GM23248 (cell line): Measurements from ENCODE around the gene EPRS1. TPM values are rescaled to one million over a fixed set of nuclear protein-coding genes. Genes with fewer than 3 reads are reported as not detected.

Source experiments
- DNase-seq: peaks from one replicate; pipeline ENCODE4 v3.0.0-alpha.2; 2015
- H2AFZ ChIP-seq: fragments of 200-600 bp; sonication (generic); 2 replicates; pipeline ENCODE4 v1.6.1; 2016; ENCODE audit warnings: antibody characterized with exemption
- H3F3A ChIP-seq: fragments of 200-600 bp; sonication (generic); 2 replicates; pipeline ENCODE4 v1.6.1; 2016; ENCODE audit warnings: mild to moderate bottlenecking, antibody characterized with exemption, mixed run types; ENCODE audit not compliant: insufficient read depth
- H3K27ac ChIP-seq: fragments of 200-600 bp; sonication (generic); 2 replicates; pipeline ENCODE4 v1.5.1; 2016; ENCODE audit warnings: mild to moderate bottlenecking
- H3K27me3 ChIP-seq: fragments of 200-600 bp; sonication (generic); replicated peaks from 2 replicates; pipeline ENCODE4 v1.6.1; 2016; ENCODE audit warnings: mild to moderate bottlenecking; ENCODE audit not compliant: insufficient read depth
- H3K36me3 ChIP-seq: fragments of 200-600 bp; sonication (generic); 2 replicates; pipeline ENCODE4 v1.6.1; 2016; ENCODE audit warnings: low read depth, mild to moderate bottlenecking
- H3K4me1 ChIP-seq: fragments of 200-600 bp; sonication (generic); 2 replicates; pipeline ENCODE4 v1.6.1; 2016; ENCODE audit warnings: mild to moderate bottlenecking; ENCODE audit not compliant: insufficient read depth
- H3K4me2 ChIP-seq: fragments of 200-600 bp; sonication (generic); one replicate; pipeline ENCODE4 v1.6.1; 2016; ENCODE audit warnings: mild to moderate bottlenecking; ENCODE audit not compliant: unreplicated experiment
- H3K4me3 ChIP-seq: fragments of 200-600 bp; sonication (generic); 2 replicates; pipeline ENCODE4 v1.5.1; 2016; ENCODE audit warnings: mild to moderate bottlenecking
- H3K79me2 ChIP-seq: fragments of 200-600 bp; sonication (generic); 2 replicates; pipeline ENCODE4 v1.6.1; 2016; ENCODE audit warnings: mild to moderate bottlenecking; ENCODE audit not compliant: insufficient read depth
- H3K9ac ChIP-seq: fragments of 200-600 bp; sonication (generic); 2 replicates; pipeline ENCODE4 v1.6.1; 2016; ENCODE audit warnings: mild to moderate bottlenecking
- H3K9me2 ChIP-seq: fragments of 200-600 bp; sonication (generic); 2 replicates; pipeline ENCODE4 v1.6.1; 2016; ENCODE audit warnings: mixed run types, mild to moderate bottlenecking, moderate library complexity; ENCODE audit not compliant: insufficient read depth
- H3K9me3 ChIP-seq: fragments of 200-600 bp; sonication (generic); one replicate; pipeline ENCODE4 v1.6.1; 2017; ENCODE audit warnings: low read depth
- H4K20me1 ChIP-seq: fragments of 200-600 bp; sonication (generic); 2 replicates; pipeline ENCODE4 v1.6.0; 2016; ENCODE audit not compliant: insufficient read depth
- EZH2 ChIP-seq: fragments of 200-600 bp; sonication (generic); IDR thresholded peaks from 2 replicates; pipeline ENCODE4 v1.6.1; 2018; ENCODE audit warnings: antibody characterized with exemption, mild to moderate bottlenecking; ENCODE audit not compliant: insufficient read depth, poor library complexity, severe bottlenecking
- EZH2phosphoT487 ChIP-seq: fragments of 200-600 bp; sonication (generic); IDR thresholded peaks from 2 replicates; pipeline ENCODE4 v1.6.1; 2018; ENCODE audit warnings: antibody characterized with exemption, moderate library complexity, mild to moderate bottlenecking, low read depth; ENCODE audit not compliant: insufficient read depth
- WGBS, 2 experiments: methylation state at CpG; one replicate each; pipeline ENCODE4 v1.1.6; 2015 to 2017; ENCODE audit warnings: low lambda C conversion rate in 2 of 2, low coverage in 1 of 2; ENCODE audit errors: missing lambda C conversion rate in 2 of 2; 5-methylcytosine and 5-hydroxymethylcytosine counted together
- in situ Hi-C: fragments of 300-500 bp; cut with MboI; formaldehyde crosslinking; loops from 2 replicates; pipeline ENCODE4 v1.15.0; 2020
- polyA plus RNA-seq: library from polyadenylated mRNA; unstranded; fragments of >200 nt; fragmentation: Nextera tagmentation; extraction: Ambion mirVana; gene quantifications from 2 replicates; pipeline ENCODE4 v1.2.1, GENCODE V29; 2016
- total RNA-seq: library from RNA; depleted of rRNA; stranded (reverse); fragments of >200 nt; shearing (Covaris generic); gene quantifications from 2 replicates; pipeline ENCODE4 v1.2.3, GENCODE V29; 2014

EPRS1 gene
- total and polyA plus RNA-seq, 2 experiments from 2014 or later, result 151 to 167 TPM

DNA sequence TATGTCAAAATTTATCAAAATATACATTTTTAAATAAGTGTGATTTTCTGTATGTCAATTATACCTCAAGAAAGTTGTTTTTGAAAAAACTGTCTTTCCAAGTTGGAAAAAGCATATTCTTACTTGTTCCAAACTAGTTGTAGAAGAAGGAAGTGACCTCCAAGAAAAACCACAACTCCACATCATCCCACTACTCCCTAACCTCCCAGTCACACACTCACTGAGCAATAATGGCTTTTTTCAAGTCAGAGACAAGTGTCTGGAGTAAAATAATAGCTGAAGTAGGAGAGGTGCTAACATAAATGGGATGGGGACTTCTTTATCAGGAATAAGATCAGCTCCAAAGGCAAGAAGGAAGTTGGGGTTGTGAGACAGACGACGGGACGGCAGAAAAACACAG lies 13.4 kb downstream of the EPRS1 start:
- Histone ChIP-seq H3K27me3 (no peaks in the 10 kb centered on the region), H3K9ac (no peak overlapping the region), H3K4me3 (no peak overlapping the region), H3K36me3 (peaks cover 73% of the 10 kb centered on the region), H3K4me1 (no peaks in the 10 kb centered on the region), H3K9me3 (no peaks in the 10 kb centered on the region), H3K4me2 (no peak overlapping the region), H3K79me2 (peaks cover 95% of the 10 kb centered on the region), H3F3A (peaks cover 12% of the 10 kb centered on the region; the same call in 1 of the 2 replicates), H3K27ac (no peak overlapping the region), H3K9me2 (no peaks in the 10 kb centered on the region), H2AFZ (no peak overlapping the region), H4K20me1 (peaks cover 24% of the 10 kb centered on the region; the same call in 1 of the 2 replicates)
- no peak for TF ChIP-seq EZH2phosphoT487
- no peak for TF ChIP-seq EZH2
- in situ Hi-C loops, result no loop called here
- 89 to 98% methylated on average over 3 of the region's 3 CpGs for WGBS, 2 experiments
- DNase-seq, result no peak

DNA sequence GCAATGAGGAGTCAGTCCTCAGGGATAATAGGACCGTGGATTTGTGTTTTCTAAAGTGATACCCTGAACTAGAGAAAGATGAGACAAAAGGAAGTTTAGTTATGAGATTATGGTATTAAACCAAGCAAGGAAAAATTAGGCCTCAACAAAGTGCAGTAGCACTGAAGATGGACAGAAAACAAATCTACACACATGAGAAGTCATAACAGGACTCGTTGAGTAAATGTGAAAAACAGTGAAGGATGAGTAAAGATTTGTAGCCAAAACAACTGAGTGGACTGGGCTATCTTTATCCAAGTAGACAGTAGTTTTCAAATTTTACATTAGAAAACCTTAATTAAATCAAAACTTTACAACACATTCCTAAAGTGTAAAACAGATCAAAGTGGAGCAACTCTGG lies 15.0 kb downstream of the EPRS1 start:
- no peak overlapping the region for H3K27ac ChIP-seq
- H3K9ac ChIP-seq, result no peak overlapping the region
- H2AFZ ChIP-seq, result no peak overlapping the region
- H3F3A ChIP-seq, result peaks cover 12% of the 10 kb centered on the region; the same call in 1 of the 2 replicates
- peaks cover 15% of the 10 kb centered on the region; the same call in 1 of the 2 replicates for H4K20me1 ChIP-seq
- WGBS, 2 experiments, result 96 to 97% methylated on average over 2 of the region's 2 CpGs
- TF ChIP-seq EZH2 (no peak), EZH2phosphoT487 (no peak)
- H3K4me1 ChIP-seq, result no peaks in the 10 kb centered on the region
- H3K9me3 ChIP-seq, result no peaks in the 10 kb centered on the region
- no peaks in the 10 kb centered on the region for H3K9me2 ChIP-seq
- H3K36me3 ChIP-seq, result peaks cover 80% of the 10 kb centered on the region
- H3K79me2 ChIP-seq, result peaks cover 81% of the 10 kb centered on the region
- no peaks in the 10 kb centered on the region for H3K27me3 ChIP-seq
- in situ Hi-C loops, result no loop called here
- no peak overlapping the region for H3K4me3 ChIP-seq
- H3K4me2 ChIP-seq, result no peak overlapping the region
- no peak for DNase-seq

DNA sequence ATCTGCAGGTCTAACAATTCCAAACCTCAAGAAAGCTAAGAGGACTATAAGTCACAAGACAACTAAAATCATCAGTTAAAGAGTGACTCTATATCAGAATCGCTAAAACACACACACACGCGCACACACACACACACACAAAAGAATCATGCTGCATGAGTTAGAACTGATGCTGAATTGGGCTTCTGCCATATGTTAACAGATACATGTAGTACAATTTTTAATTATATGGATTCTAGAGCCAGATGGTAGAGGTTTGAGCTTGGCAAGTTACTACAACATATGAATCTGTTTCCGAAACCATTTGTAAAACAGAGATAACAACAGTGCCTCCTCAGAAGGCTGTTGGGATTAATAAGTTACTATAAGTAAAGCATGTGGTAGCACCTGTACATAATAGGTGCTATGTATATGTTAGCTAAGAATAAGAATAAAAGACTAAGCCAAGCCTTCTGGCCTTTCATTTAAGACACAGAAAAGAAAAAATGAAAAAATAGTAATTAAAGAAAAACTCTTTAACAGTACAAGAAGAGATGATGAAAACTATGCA lies 17.9 kb downstream of the EPRS1 start:
- in situ Hi-C loops, result no loop called here
- no peak for TF ChIP-seq EZH2
- no peak for TF ChIP-seq EZH2phosphoT487
- Histone ChIP-seq H3K4me1 (no peaks in the 10 kb centered on the region), H3K79me2 (peaks cover 81% of the 10 kb centered on the region), H3K27me3 (no peaks in the 10 kb centered on the region), H3K4me2 (no peak overlapping the region), H3K4me3 (no peak overlapping the region), H3F3A (peaks cover 8% of the 10 kb centered on the region; the same call in 1 of the 2 replicates), H3K27ac (no peak overlapping the region), H3K9me2 (no peaks in the 10 kb centered on the region), H3K9me3 (no peaks in the 10 kb centered on the region), H3K9ac (no peak overlapping the region), H2AFZ (no peak overlapping the region), H4K20me1 (no peaks in the 10 kb centered on the region), H3K36me3 (peaks cover 81% of the 10 kb centered on the region)
- WGBS, 2 experiments, result 70 to 72% methylated on average over 4 of the region's 4 CpGs
- no peak for DNase-seq

DNA sequence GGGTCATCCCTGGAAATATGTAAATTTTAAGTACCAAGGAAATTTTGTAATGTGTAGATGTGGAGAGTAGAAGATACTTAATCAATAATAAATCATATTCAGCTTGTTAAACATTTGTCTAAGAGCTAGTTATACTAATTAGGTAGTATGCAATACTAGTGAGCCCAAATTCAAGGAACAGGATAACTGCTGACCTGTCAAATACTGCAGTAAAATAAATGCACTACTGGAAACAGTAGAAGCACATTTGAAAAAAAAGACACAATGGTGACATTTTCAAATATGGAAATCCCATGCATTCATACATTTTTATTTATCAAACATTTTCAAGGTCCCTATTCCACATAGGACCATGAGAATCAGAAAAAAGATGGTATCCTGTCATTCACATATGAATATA lies 27.2 kb downstream of the EPRS1 start:
- H3K4me3 ChIP-seq, result no peak overlapping the region
- TF ChIP-seq EZH2, result no peak
- no peak for TF ChIP-seq EZH2phosphoT487
- DNase-seq, result no peak
- no peaks in the 10 kb centered on the region for H3K9me2 ChIP-seq
- no peak overlapping the region for H2AFZ ChIP-seq
- no peak overlapping the region for H3K27ac ChIP-seq
- no peaks in the 10 kb centered on the region for H3K27me3 ChIP-seq
- no peaks in the 10 kb centered on the region for H4K20me1 ChIP-seq
- H3K9me3 ChIP-seq, result no peaks in the 10 kb centered on the region
- peaks cover 2% of the 10 kb centered on the region for H3K4me1 ChIP-seq
- no peak overlapping the region for H3K4me2 ChIP-seq
- H3K79me2 ChIP-seq, result peaks cover 60% of the 10 kb centered on the region
- H3F3A ChIP-seq, result peaks cover 23% of the 10 kb centered on the region
- peaks cover 74% of the 10 kb centered on the region for H3K36me3 ChIP-seq
- in situ Hi-C loops, result no loop called here
- H3K9ac ChIP-seq, result no peak overlapping the region
